GM12875 (cell line): ENCODE measurements around the gene CCL14.
A peak's percentile ranks its signal among the peaks of the same experiment; 100 is the strongest.

ENCODE experiments used
- H3K4me3 ChIP-seq: one replicate; pipeline ENCODE4 v1.5.1; 2011; ENCODE audit warnings: low read depth, low read length, control low read depth
- CTCF ChIP-seq: IDR thresholded peaks from 2 replicates; pipeline ENCODE4 v1.5.1; 2011; ENCODE audit warnings: low read depth, mild to moderate bottlenecking, control low read depth, inconsistent platforms, low read length, moderate library complexity, borderline replicate concordance; ENCODE audit not compliant: insufficient read depth

CCL14 gene

DNA sequence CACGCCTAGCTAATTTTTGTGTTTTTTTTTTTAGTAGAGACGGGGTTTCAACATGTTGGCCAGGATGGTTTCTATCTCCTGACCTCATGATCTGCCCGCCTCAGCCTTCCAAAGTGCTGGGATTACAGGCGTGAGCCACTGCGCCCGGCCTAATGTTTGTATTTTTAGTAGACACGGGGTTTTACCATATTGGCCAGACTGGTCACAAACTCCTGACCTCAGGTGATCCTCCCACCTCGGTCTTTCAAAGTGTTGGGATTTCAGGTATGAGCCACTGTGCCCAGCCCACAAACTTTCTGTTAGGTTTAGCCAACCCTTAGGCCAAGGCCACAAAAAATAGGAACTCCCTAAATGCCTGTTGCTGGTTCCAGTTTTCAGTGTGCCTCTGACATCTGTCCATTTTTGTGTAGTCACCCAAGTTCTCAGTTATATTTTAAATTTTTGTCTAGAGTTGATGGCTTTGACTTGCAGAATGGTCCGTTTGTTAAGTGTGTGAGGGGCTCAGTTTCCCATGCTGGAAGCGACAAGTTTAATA lies 17.9 kb downstream of the CCL14 start:
- TF ChIP-seq CTCF = no peak
- no peak overlapping the region for H3K4me3 ChIP-seq

- no peak for TF ChIP-seq CTCF
- no peak overlapping the region for H3K4me3 ChIP-seq
Measured at GRCh38 chr17:35965272-35965671, 21.3 kb downstream of the CCL14 start.

- no peak overlapping the region for H3K4me3 ChIP-seq
- TF ChIP-seq CTCF = no peak
Measured at GRCh38 chr17:35963663-35964062, 22.9 kb downstream of the CCL14 start.

- TF ChIP-seq CTCF = no peak
- no peak overlapping the region for H3K4me3 ChIP-seq
Measured at GRCh38 chr17:35953720-35954119, 32.8 kb downstream of the CCL14 start.

DNA sequence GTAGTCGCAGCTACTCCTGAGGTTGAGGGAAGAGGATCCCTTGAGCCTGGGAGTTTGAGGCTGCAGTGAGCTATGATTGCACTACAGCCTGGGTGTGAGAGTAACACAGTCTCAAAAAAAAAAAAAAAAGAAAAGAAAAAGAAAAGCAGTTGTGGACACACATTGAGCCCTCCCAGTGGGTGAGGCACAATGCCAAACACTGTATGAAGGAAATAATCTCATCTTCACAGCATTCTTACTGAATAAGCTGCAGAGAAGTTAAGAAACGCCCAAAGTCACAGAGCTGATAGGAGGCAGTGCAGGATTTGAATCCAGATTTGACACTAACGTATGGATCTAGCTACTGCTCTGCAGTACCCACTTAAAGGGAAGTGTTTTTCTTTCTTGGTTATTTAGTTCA lies 37.1 kb downstream of the CCL14 start:
- TF ChIP-seq CTCF = no peak
- no peak overlapping the region for H3K4me3 ChIP-seq

GRCh38 chr17:35948092-35948491 lies 38.4 kb downstream of the CCL14 start:
- no peak for TF ChIP-seq CTCF

DNA sequence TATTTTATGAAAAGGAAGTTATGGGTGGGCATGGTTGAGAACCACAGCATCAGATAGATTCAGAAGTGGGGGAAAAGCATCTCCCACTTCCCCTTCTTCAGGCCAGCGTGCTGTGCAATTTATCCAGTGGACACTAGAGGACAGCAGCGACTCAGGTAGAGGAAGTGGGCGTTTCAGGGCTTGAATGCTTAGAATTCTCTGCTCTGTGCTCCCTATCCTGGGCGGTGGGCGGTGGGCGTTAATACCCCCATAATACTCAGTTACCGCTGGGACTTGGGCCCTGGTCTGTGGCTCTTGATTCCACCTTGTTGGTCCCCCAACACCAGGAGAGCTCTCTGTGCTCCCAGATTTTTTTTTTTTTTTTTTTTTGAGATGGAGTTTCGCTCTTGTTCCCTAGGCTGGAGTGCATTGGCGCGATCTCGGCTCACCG lies 39.4 kb downstream of the CCL14 start:
- no peak overlapping the region for H3K4me3 ChIP-seq
- peak; percentile 93 for TF ChIP-seq CTCF

More at GRCh38 chr17:35948092-35948491, 38.4 kb downstream of the CCL14 start:
- no peak overlapping the region for H3K4me3 ChIP-seq
